Activated CD4-positive, alpha-beta T cell treated with anti-CD3 and anti-CD28 coated beads for 48 hours (primary cell): Measurements from ENCODE around the gene SYT1.

Experiments
- DNase-seq: peaks from one replicate; pipeline ENCODE4 v3.0.0-alpha.2; 2020

The SYT1 gene

GRCh38 chr12:79063258-79063657 lies 198.7 kb downstream of the SYT1 start:
- DNase-seq: no peak

- DNase-seq: no peak
These were observed 203.4 kb downstream of the SYT1 start for GRCh38 chr12:79067977-79068376.

GRCh38 chr12:79069009-79069408 lies 204.4 kb downstream of the SYT1 start:
- DNase-seq: no peak

- DNase-seq: no peak
These were observed 206.9 kb downstream of the SYT1 start for GRCh38 chr12:79071498-79071897.

- DNase-seq: no peak
These were observed 208.9 kb downstream of the SYT1 start for GRCh38 chr12:79073506-79073905.

GRCh38 chr12:79082595-79082994 lies 218.0 kb downstream of the SYT1 start:
- no peak for DNase-seq

- DNase-seq: no peak
These were observed 218.6 kb downstream of the SYT1 start for GRCh38 chr12:79083181-79083580.

GRCh38 chr12:79085106-79085682 lies 220.6 kb downstream of the SYT1 start:
- no peak for DNase-seq

- no peak for DNase-seq
These were observed 222.1 kb downstream of the SYT1 start for GRCh38 chr12:79086541-79087296.

GRCh38 chr12:79098530-79098929 lies 234.0 kb downstream of the SYT1 start:
- no peak for DNase-seq

- DNase-seq: no peak
These were observed 244.4 kb downstream of the SYT1 start for GRCh38 chr12:79108962-79109361.

- no peak for DNase-seq
These were observed 250.3 kb downstream of the SYT1 start for GRCh38 chr12:79114896-79115295.

- DNase-seq: no peak
These were observed 251.2 kb downstream of the SYT1 start for GRCh38 chr12:79115743-79116142.

GRCh38 chr12:79119796-79120195 lies 255.2 kb downstream of the SYT1 start:
- DNase-seq: no peak

- DNase-seq: no peak
These were observed 256.9 kb downstream of the SYT1 start for GRCh38 chr12:79121486-79121885.

- DNase-seq: no peak
These were observed 259.8 kb downstream of the SYT1 start for GRCh38 chr12:79124385-79124784.

- no peak for DNase-seq
These were observed 260.8 kb downstream of the SYT1 start for GRCh38 chr12:79125358-79125757.

GRCh38 chr12:79127271-79127751 lies 262.7 kb downstream of the SYT1 start:
- no peak for DNase-seq

- DNase-seq: no peak
These were observed 264.4 kb downstream of the SYT1 start for GRCh38 chr12:79128956-79129355.

GRCh38 chr12:79138872-79139271 lies 274.3 kb downstream of the SYT1 start:
- DNase-seq: no peak

- DNase-seq: no peak
These were observed 276.1 kb downstream of the SYT1 start for GRCh38 chr12:79140711-79141110.

GRCh38 chr12:79141776-79142175 lies 277.2 kb downstream of the SYT1 start:
- no peak for DNase-seq

GRCh38 chr12:79143803-79144202 lies 279.2 kb downstream of the SYT1 start:
- DNase-seq: no peak

GRCh38 chr12:79151956-79152355 lies 287.4 kb downstream of the SYT1 start:
- no peak for DNase-seq

GRCh38 chr12:79155683-79156082 lies 291.1 kb downstream of the SYT1 start:
- no peak for DNase-seq
